Activated naive CD8-positive, alpha-beta T cell treated with anti-CD3 and anti-CD28 coated beads, Interleukin-2, amount 50 U/mL, for 16 hours (primary cell): ENCODE measurements around the gene ANAPC10.

ENCODE experiments used
- DNase-seq: peaks from one replicate; pipeline ENCODE4 v3.0.0-alpha.2; 2020; ENCODE audit warnings: low read depth, low spot score

The ANAPC10 gene

GRCh38 chr4:145071560-145071959 lies 26.4 kb downstream of the ANAPC10 start:
- no peak for DNase-seq

GRCh38 chr4:145069361-145069760 lies 28.6 kb downstream of the ANAPC10 start:
- no peak for DNase-seq

GRCh38 chr4:145066063-145066501 lies 31.9 kb downstream of the ANAPC10 start:
- DNase-seq: no peak

- DNase-seq: no peak
Measured at GRCh38 chr4:145061318-145061920, 36.6 kb downstream of the ANAPC10 start.

DNA sequence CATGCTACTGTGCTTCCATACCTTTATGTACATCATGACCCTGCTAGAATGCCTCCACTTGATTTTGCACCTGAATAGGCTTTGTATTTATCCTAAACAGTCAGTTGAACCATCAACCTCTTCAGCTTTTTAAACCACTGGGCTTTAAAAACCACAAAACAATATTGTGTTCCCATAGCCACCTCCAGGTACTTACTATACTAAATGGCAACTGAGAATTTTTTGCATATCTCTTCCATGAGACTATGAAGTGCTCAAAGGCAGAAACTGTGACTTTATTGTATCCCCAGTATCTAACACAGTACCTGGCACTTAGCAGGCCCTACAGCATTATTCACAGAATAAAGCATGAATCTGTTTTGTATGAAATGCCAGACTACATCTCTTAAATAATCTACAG lies 39.7 kb downstream of the ANAPC10 start:
- DNase-seq: no peak

DNA sequence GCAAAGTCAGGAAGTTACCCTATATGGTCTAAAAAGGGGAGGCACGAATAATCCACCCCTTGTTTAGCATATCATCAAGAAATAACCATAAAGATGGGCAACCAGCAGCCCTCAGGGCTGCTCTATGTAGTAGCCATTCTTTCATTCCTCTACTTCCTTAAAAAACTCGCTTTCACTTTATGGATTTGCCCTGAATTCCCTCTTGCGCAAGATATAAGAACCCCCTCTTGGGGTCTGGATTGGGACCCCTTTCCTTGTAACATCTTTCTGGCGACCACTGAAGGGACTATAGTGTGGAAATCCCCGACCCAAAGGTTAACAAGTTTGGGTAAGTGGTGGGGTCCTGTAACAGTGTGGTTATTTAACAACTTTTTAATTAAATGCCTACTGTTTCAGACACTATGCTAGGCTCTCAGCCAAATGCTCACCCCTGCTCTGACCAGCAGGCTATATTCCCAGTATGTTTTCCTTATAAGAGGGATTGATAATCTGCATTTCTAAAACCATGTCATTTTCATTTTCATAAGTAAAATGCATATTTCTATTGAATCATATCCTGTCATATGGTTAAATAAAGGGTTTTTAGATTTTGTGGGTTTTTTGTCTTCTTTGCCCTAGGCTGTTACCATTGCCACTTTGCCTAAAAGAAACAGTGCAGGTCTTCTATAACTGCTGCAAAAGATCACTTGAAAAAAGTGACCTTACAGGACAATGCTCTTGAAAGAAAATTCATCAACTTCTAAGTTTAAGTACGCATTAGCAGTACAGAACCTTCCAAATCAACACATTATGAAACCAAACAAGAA lies 41.5 kb downstream of the ANAPC10 start:
- no peak for DNase-seq

- DNase-seq: no peak
Measured at GRCh38 chr4:145055533-145056257, 42.3 kb downstream of the ANAPC10 start.

DNA sequence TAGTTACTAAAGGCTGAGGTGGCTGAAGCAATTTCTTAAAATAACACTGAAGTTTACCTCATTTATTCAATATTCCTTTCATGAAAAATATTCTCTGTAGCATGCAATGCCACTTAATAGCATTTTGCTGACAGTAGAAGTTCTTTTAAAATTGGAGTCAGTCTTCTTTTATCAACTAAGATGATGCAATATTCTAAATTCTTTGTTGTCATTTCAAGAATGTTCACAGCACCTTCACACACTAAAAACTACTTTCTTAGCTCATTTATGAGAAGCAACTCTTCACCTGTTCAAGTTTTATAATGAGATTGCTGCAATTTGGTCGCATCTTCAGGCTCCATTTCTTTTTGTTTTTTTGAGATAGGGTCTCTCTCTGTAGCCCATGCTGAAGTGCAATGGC lies 48.8 kb downstream of the ANAPC10 start:
- DNase-seq: no peak

GRCh38 chr4:145048817-145049216 lies 49.2 kb downstream of the ANAPC10 start:
- no peak for DNase-seq

- no peak for DNase-seq
Measured at GRCh38 chr4:145047151-145047550, 50.8 kb downstream of the ANAPC10 start.

GRCh38 chr4:145045180-145045579 lies 52.8 kb downstream of the ANAPC10 start:
- no peak for DNase-seq

DNA sequence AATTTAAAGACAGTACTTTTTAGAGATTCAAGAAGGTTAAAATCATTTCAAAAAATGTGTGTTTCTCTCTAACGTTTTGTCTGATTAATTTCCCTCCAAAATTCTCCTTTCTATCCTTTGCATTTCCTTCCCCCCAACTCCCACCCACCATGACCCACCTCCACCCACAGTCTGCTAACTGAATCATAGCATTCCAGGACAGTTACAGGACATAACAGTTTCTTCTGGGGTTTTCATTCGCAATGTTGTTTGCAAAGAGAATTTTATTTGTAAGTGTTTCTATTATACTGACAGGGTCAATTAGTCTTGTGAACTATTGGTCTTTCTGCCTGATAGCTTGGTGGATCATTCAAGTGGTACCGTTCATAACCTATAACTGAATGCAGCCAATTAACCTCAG lies 53.7 kb downstream of the ANAPC10 start:
- no peak for DNase-seq

GRCh38 chr4:145043306-145043705 lies 54.7 kb downstream of the ANAPC10 start:
- DNase-seq: no peak

- no peak for DNase-seq
Measured at GRCh38 chr4:145042601-145043285, 55.3 kb downstream of the ANAPC10 start.

GRCh38 chr4:145041378-145041777 lies 56.6 kb downstream of the ANAPC10 start:
- DNase-seq: no peak

- no peak for DNase-seq
Measured at GRCh38 chr4:145035494-145036136, 62.4 kb downstream of the ANAPC10 start.

DNA sequence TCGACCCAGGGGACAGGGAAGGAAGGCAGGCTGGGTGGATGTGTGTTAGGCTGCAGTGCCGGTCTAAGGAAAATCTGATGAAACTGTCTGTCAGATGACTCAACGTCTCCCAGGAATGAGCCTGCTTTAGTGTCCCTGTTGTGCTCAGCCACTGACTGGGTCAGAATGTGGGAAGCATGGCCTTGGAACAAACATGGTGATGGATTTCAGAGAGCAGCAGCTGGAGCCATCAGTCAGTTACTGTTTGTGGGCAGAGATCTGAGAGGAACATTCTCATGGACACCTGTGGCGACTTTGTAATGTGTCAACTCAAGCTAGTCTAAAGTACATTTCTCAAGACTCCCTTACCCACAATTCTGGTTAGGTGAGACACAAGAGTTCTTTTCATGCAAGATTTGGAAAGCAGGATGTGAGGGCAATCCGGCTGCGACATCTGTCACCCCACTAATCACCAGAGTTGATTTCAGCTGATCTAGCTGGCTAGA lies 63.2 kb downstream of the ANAPC10 start:
- DNase-seq: no peak

- no peak for DNase-seq
Measured at GRCh38 chr4:145019346-145019745, 78.7 kb downstream of the ANAPC10 start.

GRCh38 chr4:145014365-145014764 lies 83.6 kb downstream of the ANAPC10 start:
- DNase-seq: no peak

DNA sequence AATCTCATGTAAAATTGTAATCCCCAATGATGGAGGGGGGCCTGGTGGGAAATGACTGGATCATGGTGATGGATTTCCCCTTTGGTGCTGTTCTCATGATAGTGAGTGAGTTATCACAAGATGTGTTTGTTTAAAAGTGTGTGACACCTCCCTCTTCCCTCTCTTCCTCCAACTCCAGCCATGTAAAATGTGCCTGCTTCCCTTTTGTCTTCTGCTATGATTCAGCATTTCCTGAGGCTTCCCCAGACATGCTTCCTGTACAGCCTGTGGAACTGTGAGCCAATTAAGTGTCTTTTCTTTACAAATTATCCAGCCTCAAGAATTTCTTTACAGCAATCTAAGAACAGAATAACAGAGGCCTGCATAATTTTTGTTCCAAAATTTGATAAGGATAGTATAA lies 85.2 kb downstream of the ANAPC10 start:
- no peak for DNase-seq

- no peak for DNase-seq
Measured at GRCh38 chr4:145011636-145012035, 86.4 kb downstream of the ANAPC10 start.
